Immature natural killer cell (primary cell): ENCODE measurements around the gene TEX30. TPM values are rescaled to one million over a fixed set of nuclear protein-coding genes. Genes with fewer than 3 reads are reported as not detected.

Experiments used
- DNase-seq, 3 donors: peaks; one replicate each; pipeline ENCODE4 v3.0.0; 2022; ENCODE audit warnings: mixed read lengths in 1 of 3
- H3K27ac Mint-ChIP-seq, 6 donors: one replicate each; pipeline ENCODE4 v1.8.0; 2020; ENCODE audit warnings: mixed read lengths in 6 of 6, mild to moderate bottlenecking in 5 of 6, inconsistent platforms in 4 of 6, moderate library complexity in 3 of 6
- H3K27me3 Mint-ChIP-seq, 3 donors: one replicate each; pipeline ENCODE4 v1.8.0; 2020 to 2021; ENCODE audit warnings: low read depth in 3 of 3, mild to moderate bottlenecking in 3 of 3, mixed read lengths in 3 of 3, moderate library complexity in 3 of 3, inconsistent platforms in 1 of 3
- H3K36me3 Mint-ChIP-seq, 3 donors: one replicate each; pipeline ENCODE4 v1.8.0; 2020; ENCODE audit warnings: mixed read lengths in 3 of 3, inconsistent platforms in 2 of 3, mild to moderate bottlenecking in 2 of 3
- H3K4me1 Mint-ChIP-seq, 2 donors: one replicate each; pipeline ENCODE4 v1.8.0; 2020; ENCODE audit warnings: inconsistent platforms in 2 of 2, mild to moderate bottlenecking in 2 of 2, mixed read lengths in 2 of 2, moderate library complexity in 1 of 2
- H3K4me3 Mint-ChIP-seq, 5 donors: one replicate each; pipeline ENCODE4 v1.8.0; 2020; ENCODE audit warnings: mild to moderate bottlenecking in 5 of 5, mixed read lengths in 5 of 5, inconsistent platforms in 3 of 5, moderate library complexity in 3 of 5
- H3K9me3 Mint-ChIP-seq, 6 donors: one replicate each; pipeline ENCODE4 v1.8.0; 2020; ENCODE audit warnings: mild to moderate bottlenecking in 6 of 6, mixed read lengths in 6 of 6, inconsistent platforms in 4 of 6, moderate library complexity in 3 of 6
- polyA plus RNA-seq, 3 donors: library from polyadenylated mRNA; unstranded; fragments of 300-500 nt; fragmentation: Illumina TruSeq; gene quantifications; one replicate each; pipeline ENCODE4 v1.2.3, GENCODE V29; 2021

The TEX30 gene
- 10 to 100 TPM; 24.3 to 30.8 (median 24.5) TPM for polyA plus RNA-seq

- peak within 1 kb of the TSS; percentile 89 to 98 (median 95) for H3K4me3 Mint-ChIP-seq
- peaks cover 43 to 56% of the 10 kb centered on the region in 2 donors for H3K4me1 Mint-ChIP-seq
- peak within 1 kb of the TSS; percentile 93 to 98 (median 95) for H3K27ac Mint-ChIP-seq
- DNase-seq, result peak; percentile 93 to 94 (median 93)
- no peaks in the 10 kb centered on the region for H3K36me3 Mint-ChIP-seq
- H3K9me3 Mint-ChIP-seq, result no peaks in the 10 kb centered on the region
- peaks cover 4 to 14% (median 14%) of the 10 kb centered on the region in 3 donors for H3K27me3 Mint-ChIP-seq
Observed at GRCh38 chr13:102773441-102774213, at the start of gene TEX30. TEX30 (minus strand) TSS chr13:102773786; CDS start chr13:102770026, 3,760 bp downstream.

DNA sequence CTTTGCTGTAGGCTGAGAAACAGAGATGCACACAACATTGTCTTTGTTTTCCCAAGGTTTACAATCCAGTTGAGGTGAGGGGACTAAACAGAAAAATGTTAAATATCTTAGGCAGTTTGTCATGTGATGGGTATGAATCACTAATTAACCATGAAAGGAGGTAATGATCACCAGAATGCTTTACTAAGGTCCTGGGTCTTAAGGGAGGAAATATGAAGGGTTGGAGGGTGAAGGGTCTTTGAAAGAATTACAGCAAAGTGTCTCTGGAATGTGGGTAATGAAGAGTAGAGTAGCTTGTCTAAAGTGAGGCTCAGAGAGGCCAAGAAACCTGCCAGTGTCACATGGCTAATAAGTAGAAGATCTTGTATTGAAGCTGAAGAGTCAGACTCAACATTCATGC is 44.3 kb upstream of the TEX30 start:
- no peaks in the 10 kb centered on the region for H3K9me3 Mint-ChIP-seq
- peaks cover 4 to 7% of the 10 kb centered on the region in 2 donors for H3K4me1 Mint-ChIP-seq
- DNase-seq, result no peak
- no peak overlapping the region for H3K4me3 Mint-ChIP-seq
- peaks cover 0 to 2% (median 0%) of the 10 kb centered on the region in 3 donors for H3K27me3 Mint-ChIP-seq
- H3K36me3 Mint-ChIP-seq, result peaks cover 24 to 38% (median 30%) of the 10 kb centered on the region in 3 donors
- H3K27ac Mint-ChIP-seq, result peak overlapping the region in 2 of 6 donors; percentile 0 to 18

DNA sequence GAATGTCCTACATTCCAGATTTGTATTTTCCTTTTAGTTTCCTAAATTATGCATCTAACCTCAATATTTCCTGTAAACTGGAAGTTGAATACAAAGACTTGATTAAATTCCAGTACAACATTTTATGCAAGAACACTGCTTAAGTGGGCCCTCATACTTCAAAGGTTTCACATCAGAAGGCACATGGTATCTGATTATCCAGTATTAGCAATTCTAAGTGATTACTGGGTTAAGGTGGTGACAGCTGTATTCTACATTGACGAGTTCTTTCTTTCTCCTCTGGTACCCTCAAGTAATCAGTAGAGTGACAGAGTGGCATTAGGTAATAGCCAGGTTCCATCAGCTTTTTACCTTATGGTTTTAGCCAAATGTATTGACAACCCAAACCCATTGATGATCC is 43.7 kb upstream of the TEX30 start:
- Mint-ChIP-seq H3K4me3 (no peak overlapping the region), H3K27me3 (peaks cover 0 to 2% (median 0%) of the 10 kb centered on the region in 3 donors), H3K27ac (no peak overlapping the region), H3K9me3 (peaks cover 0 to under 1% (median 0%) of the 10 kb centered on the region in 6 donors), H3K4me1 (peaks cover 4 to 11% of the 10 kb centered on the region in 2 donors), H3K36me3 (peaks cover 24 to 32% (median 29%) of the 10 kb centered on the region in 3 donors)
- no peak for DNase-seq

DNA sequence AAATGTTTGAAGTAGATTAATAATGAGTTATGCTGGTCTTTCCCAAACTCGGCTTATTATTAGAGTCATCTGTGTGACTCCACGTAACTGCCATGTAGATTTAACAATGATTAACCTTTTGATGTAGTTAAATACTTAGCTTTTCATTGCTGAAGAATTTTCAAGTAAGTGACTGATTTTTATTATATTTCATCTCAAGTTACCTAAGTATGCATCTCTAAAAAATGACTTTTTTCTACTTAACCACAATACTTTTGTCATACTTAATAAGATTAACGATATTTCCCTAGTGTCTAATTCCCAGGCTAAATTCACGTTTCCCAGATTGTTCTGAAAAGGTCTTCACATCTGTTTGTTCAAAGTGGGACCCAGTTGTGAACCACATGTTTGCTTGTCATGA is 43.1 kb upstream of the TEX30 start:
- Mint-ChIP-seq H3K27ac (no peak overlapping the region), H3K9me3 (peaks cover 0 to 6% (median 3%) of the 10 kb centered on the region in 6 donors), H3K36me3 (peaks cover 28 to 32% (median 29%) of the 10 kb centered on the region in 3 donors), H3K4me1 (peaks cover 6 to 16% of the 10 kb centered on the region in 2 donors), H3K4me3 (no peak overlapping the region), H3K27me3 (peaks cover 0 to 2% (median 0%) of the 10 kb centered on the region in 3 donors)
- no peak for DNase-seq

GRCh38 chr13:102815788-102816187 is 42.2 kb upstream of the TEX30 start:
- DNase-seq, result no peak
- Mint-ChIP-seq H3K4me3 (no peak overlapping the region), H3K4me1 (peaks cover 6 to 16% of the 10 kb centered on the region in 2 donors), H3K9me3 (peaks cover 0 to 6% (median 3%) of the 10 kb centered on the region in 6 donors), H3K36me3 (peaks cover 28 to 37% (median 33%) of the 10 kb centered on the region in 3 donors), H3K27ac (no peak overlapping the region), H3K27me3 (peaks cover 0 to 2% (median 0%) of the 10 kb centered on the region in 3 donors)

- DNase-seq, result no peak
- Mint-ChIP-seq H3K9me3 (peaks cover 0 to 6% (median 3%) of the 10 kb centered on the region in 6 donors), H3K4me1 (peaks cover 6 to 20% of the 10 kb centered on the region in 2 donors), H3K27ac (no peak overlapping the region), H3K36me3 (peaks cover 26 to 40% (median 31%) of the 10 kb centered on the region in 3 donors), H3K27me3 (peaks cover 0 to 2% (median 0%) of the 10 kb centered on the region in 3 donors), H3K4me3 (no peak overlapping the region)
Observed at GRCh38 chr13:102814793-102815192, 41.2 kb upstream of the TEX30 start.

DNA sequence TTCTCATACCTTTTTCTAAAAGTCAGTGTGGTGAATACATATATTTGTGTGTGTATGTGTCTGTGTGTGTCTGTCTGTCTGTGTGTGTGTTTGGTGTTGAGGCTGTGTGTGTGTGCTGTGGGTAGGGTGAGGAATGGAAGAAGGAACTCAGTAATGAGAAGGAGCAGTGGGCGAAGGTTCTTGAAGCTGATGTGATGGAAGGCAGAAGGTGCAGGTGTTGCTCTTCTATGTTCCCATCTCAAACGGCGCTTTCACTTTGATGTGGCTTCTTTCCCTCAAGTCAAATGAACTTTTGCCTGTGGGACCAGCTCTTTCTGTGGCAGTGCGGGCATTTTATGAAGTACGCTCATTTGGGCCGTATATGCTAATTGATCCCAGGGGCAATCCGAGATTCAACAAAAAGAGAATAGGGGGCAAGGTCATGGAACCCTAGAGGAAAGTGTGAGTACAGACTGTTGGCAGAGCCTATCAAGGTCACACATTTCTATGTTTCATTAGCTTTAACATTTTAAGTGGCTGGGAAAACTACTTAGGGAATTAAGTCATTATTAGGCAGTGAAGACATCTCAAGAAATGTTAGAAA is 40.5 kb upstream of the TEX30 start:
- Mint-ChIP-seq H3K9me3 (peaks cover 0 to 6% (median 3%) of the 10 kb centered on the region in 6 donors), H3K4me1 (peaks cover 6 to 23% of the 10 kb centered on the region in 2 donors), H3K36me3 (peaks cover 25 to 35% (median 25%) of the 10 kb centered on the region in 3 donors), H3K27ac (peak overlapping the region in 2 of 6 donors; percentile 21 to 64), H3K4me3 (no peak overlapping the region), H3K27me3 (peaks cover 0 to 2% (median 0%) of the 10 kb centered on the region in 3 donors)
- no peak for DNase-seq

GRCh38 chr13:102812611-102813287 is 39.2 kb upstream of the TEX30 start:
- Mint-ChIP-seq H3K27ac (no peak overlapping the region), H3K4me3 (no peak overlapping the region), H3K36me3 (peaks cover 23 to 30% (median 25%) of the 10 kb centered on the region in 3 donors), H3K27me3 (peaks cover 0 to 2% (median 0%) of the 10 kb centered on the region in 3 donors), H3K4me1 (peaks cover 8 to 34% of the 10 kb centered on the region in 2 donors), H3K9me3 (peaks cover 0 to 6% (median 3%) of the 10 kb centered on the region in 6 donors)
- DNase-seq, result no peak

- peaks cover 8 to 39% of the 10 kb centered on the region in 2 donors for H3K4me1 Mint-ChIP-seq
- peaks cover 9 to 16% (median 13%) of the 10 kb centered on the region in 3 donors for H3K36me3 Mint-ChIP-seq
- peaks cover 0 to 6% (median 3%) of the 10 kb centered on the region in 6 donors for H3K9me3 Mint-ChIP-seq
- no peak for DNase-seq
- no peaks in the 10 kb centered on the region for H3K27me3 Mint-ChIP-seq
- H3K4me3 Mint-ChIP-seq, result no peak overlapping the region
- no peak overlapping the region for H3K27ac Mint-ChIP-seq
Observed at GRCh38 chr13:102807699-102808098, 34.1 kb upstream of the TEX30 start.

DNA sequence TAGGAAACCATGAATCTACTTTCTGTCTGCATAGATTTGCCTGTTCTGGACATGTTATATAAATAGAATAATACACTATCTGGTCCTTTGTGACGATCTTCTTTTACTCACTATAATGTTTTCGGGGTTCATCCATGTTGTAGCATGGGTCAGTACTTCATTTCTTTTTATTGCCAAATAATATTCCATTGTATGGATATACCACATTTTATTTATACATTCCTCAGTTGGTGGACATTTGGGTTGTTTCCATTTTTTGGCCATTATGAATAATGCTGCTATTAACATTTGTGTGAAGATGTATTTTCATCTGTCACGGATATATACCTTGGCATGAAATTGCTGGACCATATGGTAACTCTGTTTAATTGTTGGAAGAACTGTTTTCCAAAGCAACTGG is 32.1 kb upstream of the TEX30 start:
- Mint-ChIP-seq H3K4me1 (peaks cover 20 to 46% of the 10 kb centered on the region in 2 donors), H3K36me3 (peaks cover 4% of the 10 kb centered on the region in 3 donors), H3K9me3 (no peaks in the 10 kb centered on the region), H3K4me3 (no peak overlapping the region), H3K27ac (no peak overlapping the region), H3K27me3 (no peaks in the 10 kb centered on the region)
- no peak for DNase-seq

DNA sequence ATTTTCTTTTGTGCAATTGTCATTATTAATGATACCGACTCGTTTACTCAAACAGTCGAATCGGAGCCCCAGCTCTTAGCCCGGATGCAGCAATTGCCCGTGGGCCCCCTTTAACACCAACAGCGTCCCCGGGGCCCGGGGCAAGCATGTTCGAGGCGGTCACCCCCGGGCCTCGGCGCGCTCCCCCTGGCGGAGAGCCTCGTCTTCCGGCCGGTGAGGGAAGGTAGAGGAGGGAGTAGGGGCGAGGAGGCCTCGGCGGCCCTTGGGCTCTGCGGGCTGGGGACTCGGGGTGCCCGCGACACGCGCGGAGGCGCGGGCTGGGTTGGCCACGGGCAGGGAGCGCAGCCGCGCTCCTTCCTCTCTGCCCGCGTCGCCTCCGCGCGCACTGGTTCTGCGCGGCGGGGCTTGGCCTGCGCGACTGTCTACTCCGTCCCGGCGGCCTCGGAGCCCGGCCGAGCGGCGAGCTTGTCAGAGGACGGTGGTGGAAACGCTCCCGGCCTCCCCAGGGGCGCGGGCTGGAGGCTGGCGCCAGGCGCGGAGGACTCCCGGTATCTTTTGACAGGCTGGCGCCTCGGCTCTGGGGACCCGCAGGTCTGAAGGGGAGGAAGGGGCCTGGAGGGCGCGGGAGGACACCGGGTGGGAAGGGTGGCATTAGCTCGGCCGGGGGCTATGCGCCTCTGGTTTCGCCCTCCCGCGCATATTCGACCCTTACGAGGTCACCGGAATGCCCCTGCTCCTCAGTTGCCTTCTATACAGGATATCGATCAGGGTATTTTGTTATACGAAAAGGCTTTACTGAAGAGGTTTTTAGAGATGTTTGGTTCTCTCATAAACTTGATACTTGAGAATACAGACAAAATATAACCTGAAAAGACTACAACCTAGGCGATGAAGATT is 26.8 kb upstream of the TEX30 start:
- H3K36me3 Mint-ChIP-seq, result no peaks in the 10 kb centered on the region
- H3K27ac Mint-ChIP-seq, result peak overlapping the region; percentile 17 to 88 (median 72)
- peaks cover 28 to 44% of the 10 kb centered on the region in 2 donors for H3K4me1 Mint-ChIP-seq
- H3K4me3 Mint-ChIP-seq, result peak overlapping the region; percentile 91 to 92 (median 91)
- DNase-seq, result peak; percentile 85 to 88 (median 87)
- H3K27me3 Mint-ChIP-seq, result peaks cover 2 to 6% (median 3%) of the 10 kb centered on the region in 3 donors
- no peaks in the 10 kb centered on the region for H3K9me3 Mint-ChIP-seq

- Mint-ChIP-seq H3K4me1 (peaks cover 28 to 36% of the 10 kb centered on the region in 2 donors), H3K9me3 (no peaks in the 10 kb centered on the region), H3K27me3 (peaks cover 2 to 6% (median 3%) of the 10 kb centered on the region in 3 donors), H3K27ac (peak overlapping the region in 5 of 6 donors; percentile 23 to 80 (median 72)), H3K36me3 (no peaks in the 10 kb centered on the region), H3K4me3 (peak overlapping the region; percentile 91 to 94 (median 92))
- peak in 1 of 3 donors; percentile 23 for DNase-seq
Observed at GRCh38 chr13:102799426-102800144, 26.0 kb upstream of the TEX30 start.
